D721Med (cell line): Measurements from ENCODE around the gene RPL21.

Experiments
- DNase-seq: peaks from one replicate; pipeline ENCODE4 v3.0.0; 2011; ENCODE audit warnings: low spot score; ENCODE audit not compliant: insufficient read length
- FAIRE-seq: peaks from 2 replicates; lab custom pipeline; 2011; peaks lifted over from hg19 to GRCh38; lab: Jason Lieb, UNC
- CTCF ChIP-seq: IDR thresholded peaks from 2 replicates; pipeline ENCODE4 v1.5.1; 2012; ENCODE audit warnings: mild to moderate bottlenecking, control low read depth; ENCODE audit not compliant: insufficient read depth; ENCODE audit errors: missing control alignments

Gene RPL21

GRCh38 chr13:27257648-27258253 is 6.4 kb downstream of the RPL21 start:
- no peak for DNase-seq
- FAIRE-seq, result no peak
- TF ChIP-seq CTCF, result no peak

- DNase-seq (no peak), FAIRE-seq (no peak)
- no peak for TF ChIP-seq CTCF
Observed at GRCh38 chr13:27258637-27259386, 7.5 kb downstream of the RPL21 start.

- TF ChIP-seq CTCF, result no peak
- DNase-seq (no peak), FAIRE-seq (no peak)
Observed at GRCh38 chr13:27259831-27260230, 8.5 kb downstream of the RPL21 start.

- TF ChIP-seq CTCF, result no peak
- FAIRE-seq (no peak), DNase-seq (no peak)
Observed at GRCh38 chr13:27261396-27261795, 10.0 kb downstream of the RPL21 start.

GRCh38 chr13:27263438-27263837 is 12.1 kb downstream of the RPL21 start:
- TF ChIP-seq CTCF, result no peak
- FAIRE-seq (no peak), DNase-seq (no peak)

GRCh38 chr13:27264181-27264580 is 12.8 kb downstream of the RPL21 start:
- DNase-seq, result no peak
- no peak for TF ChIP-seq CTCF
- no peak for FAIRE-seq

- DNase-seq, result no peak
- TF ChIP-seq CTCF, result no peak
- FAIRE-seq, result no peak
Observed at GRCh38 chr13:27264648-27265047, 13.3 kb downstream of the RPL21 start.
